Measurements from ENCODE around the gene EIF2S1.

- TF ChIP-seq, protein P1, sequence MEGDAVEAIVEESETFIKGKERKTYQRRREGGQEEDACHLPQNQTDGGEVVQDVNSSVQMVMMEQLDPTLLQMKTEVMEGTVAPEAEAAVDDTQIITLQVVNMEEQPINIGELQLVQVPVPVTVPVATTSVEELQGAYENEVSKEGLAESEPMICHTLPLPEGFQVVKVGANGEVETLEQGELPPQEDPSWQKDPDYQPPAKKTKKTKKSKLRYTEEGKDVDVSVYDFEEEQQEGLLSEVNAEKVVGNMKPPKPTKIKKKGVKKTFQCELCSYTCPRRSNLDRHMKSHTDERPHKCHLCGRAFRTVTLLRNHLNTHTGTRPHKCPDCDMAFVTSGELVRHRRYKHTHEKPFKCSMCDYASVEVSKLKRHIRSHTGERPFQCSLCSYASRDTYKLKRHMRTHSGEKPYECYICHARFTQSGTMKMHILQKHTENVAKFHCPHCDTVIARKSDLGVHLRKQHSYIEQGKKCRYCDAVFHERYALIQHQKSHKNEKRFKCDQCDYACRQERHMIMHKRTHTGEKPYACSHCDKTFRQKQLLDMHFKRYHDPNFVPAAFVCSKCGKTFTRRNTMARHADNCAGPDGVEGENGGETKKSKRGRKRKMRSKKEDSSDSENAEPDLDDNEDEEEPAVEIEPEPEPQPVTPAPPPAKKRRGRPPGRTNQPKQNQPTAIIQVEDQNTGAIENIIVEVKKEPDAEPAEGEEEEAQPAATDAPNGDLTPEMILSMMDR (IDR thresholded peaks at IDR 0.05), result no peak
- no peak for TF ChIP-seq POLR2A (IDR thresholded peaks at IDR 0.05)
These were observed 68.4 kb downstream of the EIF2S1 start for GRCh38 chr14:67428501-67429031.

Data from esophagus squamous epithelium (tissue), 4 donors.